Neural progenitor cell (in vitro differentiated cells): Measurements from ENCODE around the gene QRFPR. TPM values are rescaled to one million over a fixed set of nuclear protein-coding genes. Genes with fewer than 3 reads are reported as not detected.
A peak's percentile ranks its signal among the peaks of the same experiment; 100 is the strongest.
"Not testable (repeated sequence)": the region's sequence is repeated elsewhere in the genome, so short reads cannot be mapped to it uniquely, and the experiment has no call there.

Experiments used
- DNase-seq: peaks from one replicate; pipeline ENCODE4 v3.0.0-alpha.2; 2016; ENCODE audit warnings: low spot score
- H2AFZ ChIP-seq: fragments of 200-600 bp; sonication (generic); replicated peaks from 2 replicates; pipeline ENCODE4 v1.6.1; 2016; ENCODE audit warnings: antibody characterized with exemption
- H3F3A ChIP-seq: fragments of 200-600 bp; sonication (generic); 2 replicates; pipeline ENCODE4 v1.6.1; 2016; ENCODE audit warnings: antibody characterized with exemption, low read depth
- H3K27ac ChIP-seq: fragments of 200-600 bp; sonication (generic); 2 replicates; pipeline ENCODE4 v1.5.1; 2016; ENCODE audit warnings: mild to moderate bottlenecking
- H3K27me3 ChIP-seq: fragments of 200-600 bp; sonication (generic); 2 replicates; pipeline ENCODE4 v1.6.1; 2016; ENCODE audit warnings: mild to moderate bottlenecking, moderate library complexity
- H3K36me3 ChIP-seq: fragments of 200-600 bp; sonication (generic); 2 replicates; pipeline ENCODE4 v1.5.1; 2016
- H3K4me1 ChIP-seq: fragments of 200-600 bp; sonication (generic); 2 replicates; pipeline ENCODE4 v1.6.1; 2016; ENCODE audit warnings: mixed run types
- H3K4me2 ChIP-seq: fragments of 200-600 bp; sonication (generic); 2 replicates; pipeline ENCODE4 v1.6.1; 2016
- H3K4me3 ChIP-seq: fragments of 200-600 bp; sonication (generic); 2 replicates; pipeline ENCODE4 v1.5.1; 2016
- H3K79me2 ChIP-seq: fragments of 200-600 bp; sonication (generic); 2 replicates; pipeline ENCODE4 v1.6.1; 2016; ENCODE audit warnings: low read depth
- H3K9ac ChIP-seq: fragments of 200-600 bp; sonication (generic); 2 replicates; pipeline ENCODE4 v1.6.1; 2016
- H3K9me3 ChIP-seq: fragments of 200-600 bp; sonication (generic); 2 replicates; pipeline ENCODE4 v1.5.1; 2016; ENCODE audit warnings: low read depth
- H4K20me1 ChIP-seq: fragments of 200-600 bp; sonication (generic); 2 replicates; pipeline ENCODE4 v1.6.1; 2016; ENCODE audit warnings: low read depth
- H3K27ac Mint-ChIP-seq: 3 replicates; pipeline ENCODE4 v1.8.0; 2021; ENCODE audit warnings: mixed read lengths
- H3K27me3 Mint-ChIP-seq: 2 replicates; pipeline ENCODE4 v1.8.0; 2022; ENCODE audit warnings: low read depth, mild to moderate bottlenecking, inconsistent platforms, moderate library complexity, mixed read lengths; ENCODE audit not compliant: insufficient read depth
- H3K36me3 Mint-ChIP-seq: 3 replicates; pipeline ENCODE4 v1.8.0; 2021; ENCODE audit warnings: mixed read lengths
- H3K4me1 Mint-ChIP-seq: 3 replicates; pipeline ENCODE4 v1.8.0; 2021; ENCODE audit warnings: mixed read lengths
- H3K4me3 Mint-ChIP-seq: 3 replicates; pipeline ENCODE4 v1.8.0; 2021; ENCODE audit warnings: mild to moderate bottlenecking, moderate library complexity, mixed read lengths
- H3K9me3 Mint-ChIP-seq: 3 replicates; pipeline ENCODE4 v1.8.0; 2020; ENCODE audit warnings: mixed read lengths
- CTCF ChIP-seq: fragments of 200-600 bp; sonication (generic); IDR thresholded peaks from 2 replicates; pipeline ENCODE4 v1.5.1; 2017; ENCODE audit warnings: antibody characterized with exemption, mild to moderate bottlenecking
- EZH2 ChIP-seq: fragments of 200-600 bp; sonication (generic); IDR thresholded peaks from 2 replicates; pipeline ENCODE4 v1.6.1; 2017; ENCODE audit warnings: antibody characterized with exemption, mild to moderate bottlenecking, moderate library complexity
- EZH2phosphoT487 ChIP-seq: fragments of 200-600 bp; sonication (generic); IDR thresholded peaks from 2 replicates; pipeline ENCODE4 v1.6.1; 2017; ENCODE audit warnings: antibody characterized with exemption
- total RNA-seq: library from RNA; depleted of rRNA; stranded (reverse); fragments of >200 nt; gene quantifications from 2 replicates; pipeline ENCODE4 v1.2.3, GENCODE V29; 2015; ENCODE audit warnings: low replicate concordance

QRFPR gene
- total RNA-seq, 1 donor from 2014 or later = not detected

DNA sequence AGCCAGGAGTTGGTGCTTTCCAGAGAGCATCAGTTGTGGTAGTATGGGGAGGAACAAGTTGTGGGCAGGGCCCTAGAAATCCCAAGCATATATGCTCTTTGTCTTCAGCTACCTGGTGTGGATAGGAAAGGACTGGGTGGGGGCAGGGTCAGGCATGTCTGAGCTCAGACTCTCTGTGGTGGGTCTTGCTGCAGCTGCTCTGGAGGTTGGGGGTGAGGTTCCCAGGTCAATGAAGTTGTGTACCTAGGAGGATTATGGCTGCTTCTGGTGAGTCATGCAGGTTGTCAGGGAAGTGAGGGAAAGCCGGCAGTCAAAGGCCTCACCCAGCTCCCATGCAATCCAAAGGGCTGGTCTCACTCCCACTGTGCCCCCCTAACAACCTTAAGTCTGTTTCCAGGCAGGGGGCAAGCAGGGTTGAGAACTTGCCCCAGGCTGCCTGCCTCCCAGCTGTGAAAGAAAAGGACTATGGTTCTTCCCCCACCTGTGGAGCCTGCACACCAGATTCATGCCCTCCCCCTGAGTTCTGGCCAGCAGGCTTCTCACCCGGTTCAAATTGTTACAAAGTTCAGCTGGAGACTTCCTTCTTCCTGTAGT is 30.4 kb upstream of the QRFPR start:
- no peaks in the 10 kb centered on the region for H3K36me3 ChIP-seq
- H3K27ac Mint-ChIP-seq = no peak overlapping the region
- H3K4me1 ChIP-seq = no peaks in the 10 kb centered on the region
- H4K20me1 ChIP-seq = no peaks in the 10 kb centered on the region
- peaks cover 2% of the 10 kb centered on the region for H3K27me3 Mint-ChIP-seq
- H3K4me3 ChIP-seq = no peak overlapping the region
- H3K4me3 Mint-ChIP-seq = no peak overlapping the region
- H3K4me2 ChIP-seq = no peak overlapping the region
- H3K9me3 ChIP-seq = no peaks in the 10 kb centered on the region
- peak overlapping the region; percentile 50 for H2AFZ ChIP-seq
- peaks cover 3% of the 10 kb centered on the region for H3K9me3 Mint-ChIP-seq
- no peak overlapping the region for H3K9ac ChIP-seq
- H3K79me2 ChIP-seq = no peaks in the 10 kb centered on the region
- TF ChIP-seq EZH2phosphoT487 (no peak), CTCF (no peak), EZH2 (no peak)
- peaks cover 10% of the 10 kb centered on the region for H3K27me3 ChIP-seq
- DNase-seq = no peak
- H3K4me1 Mint-ChIP-seq = peaks cover 3% of the 10 kb centered on the region
- no peak overlapping the region for H3K27ac ChIP-seq
- no peaks in the 10 kb centered on the region for H3K36me3 Mint-ChIP-seq
- H3F3A ChIP-seq = no peaks in the 10 kb centered on the region

GRCh38 chr4:121408567-121408966 is 27.7 kb upstream of the QRFPR start:
- not testable (repeated sequence) for H2AFZ ChIP-seq, H3K27me3 ChIP-seq, H3K4me1 ChIP-seq, H4K20me1 ChIP-seq, H3K27ac ChIP-seq, H3K27ac Mint-ChIP-seq, DNase-seq, H3F3A ChIP-seq, H3K36me3 Mint-ChIP-seq, H3K9me3 ChIP-seq, H3K79me2 ChIP-seq, H3K27me3 Mint-ChIP-seq, H3K36me3 ChIP-seq, H3K4me1 Mint-ChIP-seq, H3K9me3 Mint-ChIP-seq, H3K4me3 ChIP-seq, H3K4me2 ChIP-seq, H3K9ac ChIP-seq, H3K4me3 Mint-ChIP-seq

DNA sequence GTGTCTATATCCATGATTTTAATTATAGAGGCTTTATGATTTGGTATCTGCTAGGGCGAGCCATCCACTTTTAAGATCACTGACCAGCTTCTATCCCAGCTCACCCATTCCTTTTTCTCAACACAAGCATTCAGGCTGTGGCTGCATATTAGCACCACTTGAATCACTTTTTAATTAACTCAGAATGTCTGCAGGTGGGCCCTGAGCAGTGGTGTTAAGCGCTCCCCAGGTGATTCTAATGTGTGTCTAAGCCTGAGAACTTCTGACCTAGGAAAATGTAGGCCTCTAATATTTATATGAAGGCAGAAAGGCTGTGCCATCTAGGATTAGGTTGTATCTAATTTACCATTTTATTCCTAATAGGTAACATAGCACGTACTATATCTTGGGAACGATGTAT is 19.8 kb upstream of the QRFPR start:
- no peaks in the 10 kb centered on the region for H4K20me1 ChIP-seq
- H3K27me3 ChIP-seq = no peaks in the 10 kb centered on the region
- DNase-seq = no peak
- no peaks in the 10 kb centered on the region for H3F3A ChIP-seq
- H3K4me1 Mint-ChIP-seq = no peaks in the 10 kb centered on the region
- H2AFZ ChIP-seq = no peak overlapping the region
- no peaks in the 10 kb centered on the region for H3K36me3 ChIP-seq
- H3K4me1 ChIP-seq = no peaks in the 10 kb centered on the region
- no peaks in the 10 kb centered on the region for H3K9me3 ChIP-seq
- no peak for TF ChIP-seq EZH2phosphoT487
- TF ChIP-seq EZH2 = no peak
- no peak for TF ChIP-seq CTCF
- H3K4me3 Mint-ChIP-seq = no peak overlapping the region
- H3K9me3 Mint-ChIP-seq = no peaks in the 10 kb centered on the region
- H3K9ac ChIP-seq = no peak overlapping the region
- H3K27ac ChIP-seq = no peak overlapping the region
- H3K79me2 ChIP-seq = no peaks in the 10 kb centered on the region
- H3K4me3 ChIP-seq = no peak overlapping the region
- H3K4me2 ChIP-seq = no peak overlapping the region
- no peaks in the 10 kb centered on the region for H3K27me3 Mint-ChIP-seq
- H3K27ac Mint-ChIP-seq = no peak overlapping the region
- no peaks in the 10 kb centered on the region for H3K36me3 Mint-ChIP-seq

- H3K9me3 ChIP-seq = no peaks in the 10 kb centered on the region
- no peaks in the 10 kb centered on the region for H3K27me3 ChIP-seq
- H2AFZ ChIP-seq = no peak overlapping the region
- H3K79me2 ChIP-seq = no peaks in the 10 kb centered on the region
- no peaks in the 10 kb centered on the region for H3K27me3 Mint-ChIP-seq
- H3K4me2 ChIP-seq = no peak overlapping the region
- no peaks in the 10 kb centered on the region for H3K4me1 Mint-ChIP-seq
- no peaks in the 10 kb centered on the region for H3F3A ChIP-seq
- TF ChIP-seq CTCF (no peak), EZH2phosphoT487 (no peak), EZH2 (no peak)
- H4K20me1 ChIP-seq = no peaks in the 10 kb centered on the region
- H3K4me3 Mint-ChIP-seq = no peak overlapping the region
- H3K36me3 Mint-ChIP-seq = no peaks in the 10 kb centered on the region
- H3K9ac ChIP-seq = no peak overlapping the region
- DNase-seq = no peak
- no peak overlapping the region for H3K27ac Mint-ChIP-seq
- H3K27ac ChIP-seq = no peak overlapping the region
- H3K4me3 ChIP-seq = no peak overlapping the region
- no peaks in the 10 kb centered on the region for H3K36me3 ChIP-seq
- H3K9me3 Mint-ChIP-seq = no peaks in the 10 kb centered on the region
- H3K4me1 ChIP-seq = no peaks in the 10 kb centered on the region
Measured at GRCh38 chr4:121397941-121398601, 17.3 kb upstream of the QRFPR start.
